GM19240 (cell line): ENCODE results near the gene FAM50B.

Source experiments
- DNase-seq: peaks from one replicate; pipeline ENCODE4 v3.0.0; 2011; ENCODE audit warnings: low spot score; ENCODE audit not compliant: insufficient read length

The FAM50B gene

GRCh38 chr6:3871515-3871914 is 22.3 kb downstream of the FAM50B start:
- DNase-seq: no peak

GRCh38 chr6:3871939-3872338 is 22.8 kb downstream of the FAM50B start:
- no peak for DNase-seq

GRCh38 chr6:3872370-3872854 is 23.2 kb downstream of the FAM50B start:
- DNase-seq: no peak

GRCh38 chr6:3873051-3873450 is 23.9 kb downstream of the FAM50B start:
- no peak for DNase-seq

GRCh38 chr6:3874069-3874468 is 24.9 kb downstream of the FAM50B start:
- DNase-seq: no peak

- no peak for DNase-seq
Observed at GRCh38 chr6:3875486-3875885, 26.3 kb downstream of the FAM50B start.

GRCh38 chr6:3876101-3876500 is 26.9 kb downstream of the FAM50B start:
- no peak for DNase-seq

GRCh38 chr6:3876866-3877265 is 27.7 kb downstream of the FAM50B start:
- no peak for DNase-seq

GRCh38 chr6:3878048-3878666 is 29.0 kb downstream of the FAM50B start:
- no peak for DNase-seq

- no peak for DNase-seq
Observed at GRCh38 chr6:3879194-3879952, 30.2 kb downstream of the FAM50B start.

GRCh38 chr6:3881711-3882421 is 32.7 kb downstream of the FAM50B start:
- no peak for DNase-seq

- DNase-seq: no peak
Observed at GRCh38 chr6:3882431-3882830, 33.3 kb downstream of the FAM50B start.

- DNase-seq: no peak
Observed at GRCh38 chr6:3882866-3883265, 33.7 kb downstream of the FAM50B start.

GRCh38 chr6:3884007-3884745 is 35.0 kb downstream of the FAM50B start:
- no peak for DNase-seq

GRCh38 chr6:3885262-3886036 is 36.3 kb downstream of the FAM50B start:
- no peak for DNase-seq

GRCh38 chr6:3887150-3887700 is 38.1 kb downstream of the FAM50B start:
- no peak for DNase-seq

- no peak for DNase-seq
Observed at GRCh38 chr6:3888153-3888957, 39.2 kb downstream of the FAM50B start.

- DNase-seq: no peak
Observed at GRCh38 chr6:3890047-3890446, 40.9 kb downstream of the FAM50B start.

GRCh38 chr6:3891883-3892282 is 42.7 kb downstream of the FAM50B start:
- no peak for DNase-seq

- DNase-seq: no peak
Observed at GRCh38 chr6:3892603-3893002, 43.4 kb downstream of the FAM50B start.
